Fibroblast of lung (primary cell): ENCODE measurements around the gene KLHL3. TPM values are rescaled to one million over a fixed set of nuclear protein-coding genes. Genes with fewer than 3 reads are reported as not detected.

Experiments
- DNase-seq, 2 donors: peaks; one replicate each; pipeline versions ENCODE4 v3.0.0 to v3.0.0-alpha.2; 2010; ENCODE audit warnings: low read depth in 2 of 2
- H2AFZ ChIP-seq: 2 replicates; pipeline ENCODE4 v1.5.1; 2012; ENCODE audit warnings: low read length, control low read depth, inconsistent platforms
- H3K27ac ChIP-seq: 2 replicates; pipeline ENCODE4 v1.5.1; 2011; ENCODE audit warnings: low read length, control low read depth; ENCODE audit not compliant: insufficient read depth
- H3K27me3 ChIP-seq: 2 replicates; pipeline ENCODE4 v1.5.1; 2011; ENCODE audit warnings: mild to moderate bottlenecking, low read length; ENCODE audit not compliant: control insufficient read depth, insufficient read depth
- H3K36me3 ChIP-seq: 2 replicates; pipeline ENCODE4 v1.5.1; 2011; ENCODE audit warnings: low read length; ENCODE audit not compliant: control insufficient read depth, insufficient read depth
- H3K4me1 ChIP-seq: 2 replicates; pipeline ENCODE4 v1.5.1; 2011; ENCODE audit warnings: low read length; ENCODE audit not compliant: control insufficient read depth, insufficient read depth; ENCODE audit errors: extremely low read depth
- H3K4me2 ChIP-seq: 2 replicates; pipeline ENCODE4 v1.5.1; 2011; ENCODE audit warnings: low read length, control low read depth; ENCODE audit not compliant: insufficient read depth; ENCODE audit errors: extremely low read depth
- H3K4me3 ChIP-seq, 4 experiments: fragments of 200-600 bp in 1 of 4; sonication (generic) in 1 of 4; replicated peaks in 1 of 4; 2 replicates each; pipeline ENCODE4 v1.5.1; 2011 to 2016; ENCODE audit warnings: low read length in 4 of 4, low read depth in 3 of 4, mild to moderate bottlenecking in 3 of 4, control low read depth in 2 of 4, inconsistent platforms in 1 of 4, mixed read lengths in 1 of 4; ENCODE audit not compliant: insufficient read depth in 1 of 4; ENCODE audit errors: control extremely low read depth in 1 of 4
- H3K79me2 ChIP-seq: 2 replicates; pipeline ENCODE4 v1.5.1; 2012; ENCODE audit warnings: mild to moderate bottlenecking, low read length, inconsistent platforms; ENCODE audit not compliant: control insufficient read depth, insufficient read depth
- H3K9ac ChIP-seq: 2 replicates; pipeline ENCODE4 v1.5.1; 2011; ENCODE audit warnings: mild to moderate bottlenecking, low read length, control low read depth; ENCODE audit not compliant: insufficient read depth
- H3K9me3 ChIP-seq: 2 replicates; pipeline ENCODE4 v1.5.1; 2012; ENCODE audit warnings: low read depth, low read length; ENCODE audit not compliant: control insufficient read depth, insufficient read depth
- H4K20me1 ChIP-seq: 2 replicates; pipeline ENCODE4 v1.5.1; 2011; ENCODE audit warnings: low read length; ENCODE audit not compliant: control insufficient read depth, insufficient read depth; ENCODE audit errors: extremely low read depth
- EZH2 ChIP-seq: IDR thresholded peaks from 2 replicates; pipeline ENCODE4 v1.5.1; 2012; ENCODE audit warnings: low read length, control low read depth, mild to moderate bottlenecking; ENCODE audit errors: missing control alignments
- polyA plus RNA-seq, 2 donors: library from polyadenylated mRNA; depleted of rRNA in 1 of 2; stranded (reverse) in 1 of 2; unstranded in 1 of 2; fragments of >200 nt; gene quantifications; 2 replicates each; pipeline ENCODE4 v1.2.1, GENCODE V29; 2011 to 2012; ENCODE audit warnings: missing spikeins in 1 of 2
- total RNA-seq: library from RNA; depleted of rRNA; stranded (reverse); fragments of >200 nt; gene quantifications from 2 replicates; pipeline ENCODE4 v1.2.1, GENCODE V29; 2014
- TF ChIP-seq, protein P1 (sequence below), 2 donors: IDR thresholded peaks in 1 of 2; conservative IDR thresholded peaks in 1 of 2; 1 replicate in 1 of 2; 2 replicates in 1 of 2; pipeline ENCODE4 v1.5.1; 2011 to 2012; ENCODE audit warnings: low read length in 2 of 2, control low read depth in 1 of 2, inconsistent platforms in 1 of 2, low read depth in 1 of 2, mild to moderate bottlenecking in 1 of 2

The KLHL3 gene
- total and polyA plus RNA-seq, 2 donors (not counting 1 experiment from before 2014, with no cell fraction given): 0.60 to 2.3 TPM

- no peak overlapping the region for H3K9ac ChIP-seq
- H3K9me3 ChIP-seq: no peaks in the 10 kb centered on the region
- H3K36me3 ChIP-seq: no peaks in the 10 kb centered on the region
- H3K4me2 ChIP-seq: peak overlapping the region; percentile 93
- TF ChIP-seq, protein P1, sequence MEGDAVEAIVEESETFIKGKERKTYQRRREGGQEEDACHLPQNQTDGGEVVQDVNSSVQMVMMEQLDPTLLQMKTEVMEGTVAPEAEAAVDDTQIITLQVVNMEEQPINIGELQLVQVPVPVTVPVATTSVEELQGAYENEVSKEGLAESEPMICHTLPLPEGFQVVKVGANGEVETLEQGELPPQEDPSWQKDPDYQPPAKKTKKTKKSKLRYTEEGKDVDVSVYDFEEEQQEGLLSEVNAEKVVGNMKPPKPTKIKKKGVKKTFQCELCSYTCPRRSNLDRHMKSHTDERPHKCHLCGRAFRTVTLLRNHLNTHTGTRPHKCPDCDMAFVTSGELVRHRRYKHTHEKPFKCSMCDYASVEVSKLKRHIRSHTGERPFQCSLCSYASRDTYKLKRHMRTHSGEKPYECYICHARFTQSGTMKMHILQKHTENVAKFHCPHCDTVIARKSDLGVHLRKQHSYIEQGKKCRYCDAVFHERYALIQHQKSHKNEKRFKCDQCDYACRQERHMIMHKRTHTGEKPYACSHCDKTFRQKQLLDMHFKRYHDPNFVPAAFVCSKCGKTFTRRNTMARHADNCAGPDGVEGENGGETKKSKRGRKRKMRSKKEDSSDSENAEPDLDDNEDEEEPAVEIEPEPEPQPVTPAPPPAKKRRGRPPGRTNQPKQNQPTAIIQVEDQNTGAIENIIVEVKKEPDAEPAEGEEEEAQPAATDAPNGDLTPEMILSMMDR (conservative IDR thresholded peaks at IDR 0.05 in 1 of 2, IDR thresholded peaks at IDR 0.05 in 1 of 2; ENCODE audit: low read depth in 1 of 2, low read length in 2 of 2): no peak
- TF ChIP-seq EZH2: no peak
- peak overlapping the region; percentile 99 for H2AFZ ChIP-seq
- H3K4me1 ChIP-seq: peaks cover 2% of the 10 kb centered on the region
- H3K79me2 ChIP-seq: no peaks in the 10 kb centered on the region
- H3K4me3 ChIP-seq: peak overlapping the region; percentile 37 to 80 (median 58)
- H4K20me1 ChIP-seq: no peaks in the 10 kb centered on the region
- H3K27ac ChIP-seq: peak overlapping the region; percentile 18
- peak; percentile 56 to 58 for DNase-seq
- no peaks in the 10 kb centered on the region for H3K27me3 ChIP-seq
Observed at GRCh38 chr5:137734962-137735554, 831 bp downstream of the KLHL3 start.

DNA sequence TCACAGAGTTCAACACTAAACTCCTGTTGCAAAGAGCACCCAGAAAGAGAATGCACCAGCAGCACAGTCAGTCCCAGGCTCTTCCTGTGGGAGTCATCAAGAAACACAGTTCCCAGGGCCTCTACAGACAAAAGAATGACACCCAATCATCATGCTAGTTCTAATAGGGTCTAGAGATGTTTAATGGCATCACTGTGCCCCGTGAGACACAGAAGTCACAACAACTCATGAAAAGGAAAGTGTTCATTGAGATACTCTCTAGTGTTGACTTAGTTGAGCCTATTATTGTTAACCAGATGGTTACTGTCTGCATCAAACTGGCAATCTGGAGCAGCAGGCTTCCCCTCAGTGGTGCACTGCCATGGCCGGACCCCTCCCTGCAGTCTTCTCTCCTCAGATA lies 1.6 kb downstream of the KLHL3 start:
- H3K9me3 ChIP-seq: no peaks in the 10 kb centered on the region
- H3K4me2 ChIP-seq: peak overlapping the region; percentile 93
- no peak for TF ChIP-seq EZH2
- TF ChIP-seq, protein P1 (conservative IDR thresholded peaks at IDR 0.05 in 1 of 2, IDR thresholded peaks at IDR 0.05 in 1 of 2; ENCODE audit: low read depth in 1 of 2, low read length in 2 of 2): no peak
- no peak overlapping the region for H3K27ac ChIP-seq
- no peaks in the 10 kb centered on the region for H3K27me3 ChIP-seq
- no peaks in the 10 kb centered on the region for H3K36me3 ChIP-seq
- H3K4me1 ChIP-seq: peaks cover 2% of the 10 kb centered on the region
- H4K20me1 ChIP-seq: no peaks in the 10 kb centered on the region
- DNase-seq: no peak
- H3K4me3 ChIP-seq: peak overlapping the region in 1 of 4 experiments; percentile 80
- no peak overlapping the region for H2AFZ ChIP-seq
- H3K9ac ChIP-seq: no peak overlapping the region
- H3K79me2 ChIP-seq: no peaks in the 10 kb centered on the region

DNA sequence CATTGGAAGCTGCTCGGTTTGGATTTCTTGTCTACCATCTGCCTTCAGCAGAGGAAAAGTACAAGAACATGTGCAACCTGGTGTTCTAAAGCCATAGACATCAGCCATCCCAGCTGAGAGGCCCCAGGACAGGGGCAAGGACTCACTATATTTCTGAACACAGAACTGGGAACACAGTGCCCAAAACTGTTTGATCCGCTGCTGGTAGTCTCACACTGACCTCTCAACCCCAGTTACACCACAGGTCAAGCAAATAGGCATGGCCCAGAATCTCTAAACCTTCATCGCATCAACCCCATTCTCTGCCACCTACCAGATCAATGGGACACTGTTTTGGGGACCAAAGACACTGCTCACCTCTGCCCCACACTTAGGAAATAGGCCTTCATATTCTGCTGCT lies 2.0 kb downstream of the KLHL3 start:
- H3K27ac ChIP-seq: no peak overlapping the region

More for the DNA sequence above, 2.0 kb downstream of the KLHL3 start:
- TF ChIP-seq EZH2: no peak
- TF ChIP-seq, protein P1 (conservative IDR thresholded peaks at IDR 0.05 in 1 of 2, IDR thresholded peaks at IDR 0.05 in 1 of 2; ENCODE audit: low read depth in 1 of 2, low read length in 2 of 2): no peak
- Histone ChIP-seq H3K36me3 (no peaks in the 10 kb centered on the region), H3K4me1 (peaks cover 2% of the 10 kb centered on the region), H3K79me2 (no peaks in the 10 kb centered on the region), H4K20me1 (no peaks in the 10 kb centered on the region), H3K9ac (no peak overlapping the region), H3K9me3 (no peaks in the 10 kb centered on the region), H3K4me3 (no peak overlapping the region), H2AFZ (no peak overlapping the region), H3K27me3 (no peaks in the 10 kb centered on the region), H3K4me2 (no peak overlapping the region)
- DNase-seq: no peak
